HepG2 (cell line): Measurements from ENCODE around the gene APOBEC3C. TPM values are rescaled to one million over a fixed set of nuclear protein-coding genes. Genes with fewer than 3 reads are reported as not detected.

Experiments
- ATAC-seq: fragments of 200-7000 bp; cut with Tn5 transposase; 3 replicates; pipeline ENCODE4 v1.9.1; 2020; ENCODE audit warnings: mild to moderate bottlenecking, moderate library complexity
- BruUV-seq: library from RNA; stranded (reverse); fragments of 400-500 nt; replicated peaks from 2 replicates; lab custom pipeline; 2021; lab: Mats Ljungman, UMichigan
- CTCF ChIA-PET: fragments of 300-600 bp; formaldehyde crosslinking; extraction: SDS; loops from one replicate; lab custom pipeline; 2021; ENCODE audit warnings: low total read pairs, inconsistent platforms, low intra/inter-chr PET ratio; lab: Yijun Ruan, JAX
- POLR2A ChIA-PET: fragments of 350-600 bp; sonication (Branson Sonifier 250); formaldehyde crosslinking; loops from one replicate; lab custom pipeline; 2020; ENCODE audit warnings: antibody characterized with exemption, inconsistent platforms; lab: Yijun Ruan, JAX
- DNase-seq: peaks from one replicate; pipeline ENCODE4 v3.0.0-alpha.2; 2015; ENCODE audit warnings: low spot score
- FAIRE-seq: peaks from 3 replicates; lab custom pipeline; 2011; peaks lifted over from hg19 to GRCh38; lab: Jason Lieb, UNC
- H2AFZ ChIP-seq: one replicate; pipeline ENCODE4 v1.6.1; 2011; ENCODE audit warnings: low read length, inconsistent platforms
- H3K27ac ChIP-seq: fragments of 300-600 bp; 3 replicates; pipeline ENCODE4 v1.8.0; 2011; ENCODE audit warnings: mixed run types, mild to moderate bottlenecking, mixed read lengths, low read length, inconsistent platforms; ENCODE audit not compliant: insufficient read depth; ENCODE audit errors: extremely low read length
- H3K27me3 ChIP-seq, 2 experiments: fragments of 200-600 bp in 1 of 2; 2 replicates in 1 of 2; 3 replicates in 1 of 2; pipeline versions ENCODE4 v1.6.0 to v1.8.0; 2011; ENCODE audit warnings: low read length in 2 of 2, mild to moderate bottlenecking in 2 of 2, moderate library complexity in 2 of 2, inconsistent platforms in 1 of 2; ENCODE audit not compliant: insufficient read depth in 2 of 2, control insufficient read depth in 1 of 2
- H3K36me3 ChIP-seq, 2 experiments: fragments of 200-600 bp in 1 of 2; replicated peaks in 1 of 2; 2 replicates in 1 of 2; 3 replicates in 1 of 2; pipeline versions ENCODE4 v1.5.1 to v1.8.0; 2011; ENCODE audit warnings: low read length in 2 of 2, inconsistent platforms in 1 of 2; ENCODE audit not compliant: insufficient read depth in 2 of 2, control insufficient read depth in 1 of 2
- H3K4me1 ChIP-seq: 2 replicates; pipeline ENCODE4 v1.5.1; 2012; ENCODE audit warnings: low read length, inconsistent platforms; ENCODE audit not compliant: insufficient read depth
- H3K4me2 ChIP-seq: 2 replicates; pipeline ENCODE4 v1.6.0; 2011; ENCODE audit warnings: low read depth, low read length, inconsistent platforms
- H3K4me3 ChIP-seq, 3 experiments: fragments of 200-600 bp in 1 of 3; sonication (generic), shearing (Covaris generic) in 1 of 3; replicated peaks in 1 of 3; 2 replicates each; pipeline ENCODE4 v1.5.1; 2011 to 2016; ENCODE audit warnings: low read length in 3 of 3, inconsistent platforms in 2 of 3, low read depth in 2 of 3, mild to moderate bottlenecking in 2 of 3, control low read depth in 1 of 3, mixed read lengths in 1 of 3; ENCODE audit not compliant: insufficient read depth in 1 of 3
- H3K79me2 ChIP-seq: one replicate; pipeline ENCODE4 v1.6.1; 2011; ENCODE audit warnings: low read length, inconsistent platforms; ENCODE audit not compliant: insufficient read depth
- H3K9ac ChIP-seq: 2 replicates; pipeline ENCODE4 v1.6.0; 2011; ENCODE audit warnings: mild to moderate bottlenecking, low read depth, low read length, inconsistent platforms; ENCODE audit not compliant: insufficient read depth
- H3K9me3 ChIP-seq: 2 replicates; pipeline ENCODE4 v1.5.1; 2012; ENCODE audit warnings: mild to moderate bottlenecking, low read length
- H4K20me1 ChIP-seq: 2 replicates; pipeline ENCODE4 v1.6.0; 2011; ENCODE audit warnings: inconsistent platforms, mild to moderate bottlenecking, low read length, moderate library complexity; ENCODE audit not compliant: insufficient read depth
- EP300 ChIP-seq, 3 experiments: sonication (generic) in 1 of 3; formaldehyde crosslinking in 1 of 3; IDR thresholded peaks; 2 replicates each; pipeline versions ENCODE4 v1.5.1 to v1.6.1; 2011 to 2020; ENCODE audit warnings: low read depth in 2 of 3, low read length in 2 of 3, borderline replicate concordance in 1 of 3, improper control_type of control experiment in 1 of 3, mild to moderate bottlenecking in 1 of 3, missing genetic modification reagents in 1 of 3, moderate library complexity in 1 of 3
- HES4 ChIP-seq: sonication (generic); formaldehyde crosslinking; IDR thresholded peaks from 2 replicates; pipeline ENCODE4 v1.9.0; 2021; ENCODE audit warnings: mild to moderate bottlenecking, missing genetic modification reagents, borderline replicate concordance
- JARID2 ChIP-seq: sonication (generic); formaldehyde crosslinking; IDR thresholded peaks from 2 replicates; pipeline ENCODE4 v1.8.1; 2023; ENCODE audit warnings: missing genetic modification reagents, inconsistent platforms; ENCODE audit not compliant: insufficient replicate concordance
- KLF9 ChIP-seq: IDR thresholded peaks from 2 replicates; pipeline ENCODE4 v1.6.1; 2016; ENCODE audit warnings: low read depth
- RFX5 ChIP-seq: IDR thresholded peaks from 2 replicates; pipeline ENCODE4 v1.6.1; 2011; ENCODE audit warnings: low read depth, low read length, improper control_type of control experiment
- SMARCE1 ChIP-seq: fragments of 450-650 bp; IDR thresholded peaks from 2 replicates; pipeline ENCODE4 v1.6.1; 2017; ENCODE audit warnings: borderline replicate concordance
- ZNF121 ChIP-seq: sonication (generic); formaldehyde crosslinking; IDR thresholded peaks from 2 replicates; pipeline ENCODE4 v1.5.0; 2020; ENCODE audit warnings: mild to moderate bottlenecking, missing genetic modification reagents
- ZNF207 ChIP-seq: fragments of 450-650 bp; IDR thresholded peaks from 2 replicates; pipeline ENCODE4 v1.6.1; 2016; ENCODE audit warnings: antibody characterized with exemption, borderline replicate concordance
- ZNF703 ChIP-seq: sonication (generic); formaldehyde crosslinking; IDR thresholded peaks from 2 replicates; pipeline ENCODE4 v1.5.1; 2020; ENCODE audit warnings: missing genetic modification reagents, mild to moderate bottlenecking, moderate library complexity, borderline replicate concordance
- ZNF841 ChIP-seq: sonication (generic); formaldehyde crosslinking; IDR thresholded peaks from 2 replicates; pipeline ENCODE4 v1.8.1; 2023; ENCODE audit warnings: missing genetic modification reagents, borderline replicate concordance
- WGBS: methylation state at CpG from one replicate; pipeline ENCODE4 v1.1.6; 2017; ENCODE audit warnings: low lambda C conversion rate; 5-methylcytosine and 5-hydroxymethylcytosine counted together
- in situ Hi-C: cut with HindIII; loops from 2 replicates; pipeline ENCODE4 v1.10.0; 2017; ENCODE audit warnings: low pct_unique_long_range_greater_than_20kb; ENCODE audit not compliant: extremely low pct_ligation_motif_present
- intact Hi-C: fragments of 100-400 bp; cut with micrococcal nuclease; formaldehyde crosslinking; loops from one replicate; pipeline ENCODE4 v1.10.0; 2022; ENCODE audit not compliant: unreplicated experiment
- polyA plus RNA-seq, 8 experiments: library from polyadenylated mRNA; depleted of rRNA in 3 of 8; stranded (reverse) in 7 of 8; unstranded in 1 of 8; fragments of >200 nt; fragmentation: Illumina TruSeq in 4 of 8; extraction: Trizol in 4 of 8; gene quantifications; 2 replicates each; pipeline versions ENCODE4 v1.2.1 to v1.2.3, GENCODE V29; 2011 to 2016; ENCODE audit warnings: low read depth in 4 of 8, missing spikeins in 1 of 8, mixed read lengths in 1 of 8; ENCODE audit not compliant: insufficient read depth in 1 of 8
- total RNA-seq, 5 experiments: library from RNA; depleted of rRNA; stranded (reverse); fragments of >200 nt; fragmentation: Illumina TruSeq; extraction: Trizol; gene quantifications; 2 replicates each; pipeline ENCODE4 v1.2.3, GENCODE V29; 2016; ENCODE audit warnings: low read depth in 1 of 5
- TF ChIP-seq, protein P1 (sequence below): IDR thresholded peaks from 2 replicates; pipeline ENCODE4 v1.6.1; 2016
- TF ChIP-seq, protein P2 (sequence below): sonication (generic); formaldehyde crosslinking; IDR thresholded peaks from 2 replicates; pipeline ENCODE4 v1.5.0; 2020; ENCODE audit warnings: mild to moderate bottlenecking, missing genetic modification reagents, borderline replicate concordance
- TF ChIP-seq, protein P3 (sequence below): sonication (generic); formaldehyde crosslinking; IDR thresholded peaks from 2 replicates; pipeline ENCODE4 v1.4.0; 2020; ENCODE audit warnings: missing genetic modification reagents

The APOBEC3C gene
- total and polyA plus RNA-seq, 2 of the 13 experiments (the other 11 are each of a cell fraction or from before 2014, with no cell fraction given): 8.9 to 27.6 TPM

DNA sequence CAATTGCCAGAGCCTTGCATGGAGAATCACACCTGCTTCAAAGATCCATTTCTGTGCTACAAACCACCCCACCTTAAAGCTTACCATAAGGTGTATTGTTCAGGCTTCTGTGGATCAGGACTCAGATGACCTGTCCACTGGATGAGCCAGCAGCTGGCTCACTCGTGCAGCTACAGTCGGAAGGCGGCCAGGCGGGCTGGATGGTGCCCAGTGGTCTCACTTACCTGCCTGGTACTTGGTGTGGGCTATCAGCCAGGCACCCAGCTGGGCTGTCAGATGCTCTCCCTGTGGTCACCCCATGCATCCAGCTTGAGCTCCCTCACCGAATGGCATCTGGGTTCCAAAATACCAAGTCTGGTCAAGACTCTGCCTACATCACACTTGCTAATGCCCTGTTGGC, 42.9 kb upstream of the APOBEC3C start (continued):
- TF ChIP-seq HES4: no peak
- TF ChIP-seq, protein P1, sequence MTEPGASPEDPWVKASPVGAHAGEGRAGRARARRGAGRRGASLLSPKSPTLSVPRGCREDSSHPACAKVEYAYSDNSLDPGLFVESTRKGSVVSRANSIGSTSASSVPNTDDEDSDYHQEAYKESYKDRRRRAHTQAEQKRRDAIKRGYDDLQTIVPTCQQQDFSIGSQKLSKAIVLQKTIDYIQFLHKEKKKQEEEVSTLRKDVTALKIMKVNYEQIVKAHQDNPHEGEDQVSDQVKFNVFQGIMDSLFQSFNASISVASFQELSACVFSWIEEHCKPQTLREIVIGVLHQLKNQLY (CRISPR knock-in tag): no peak

DNA sequence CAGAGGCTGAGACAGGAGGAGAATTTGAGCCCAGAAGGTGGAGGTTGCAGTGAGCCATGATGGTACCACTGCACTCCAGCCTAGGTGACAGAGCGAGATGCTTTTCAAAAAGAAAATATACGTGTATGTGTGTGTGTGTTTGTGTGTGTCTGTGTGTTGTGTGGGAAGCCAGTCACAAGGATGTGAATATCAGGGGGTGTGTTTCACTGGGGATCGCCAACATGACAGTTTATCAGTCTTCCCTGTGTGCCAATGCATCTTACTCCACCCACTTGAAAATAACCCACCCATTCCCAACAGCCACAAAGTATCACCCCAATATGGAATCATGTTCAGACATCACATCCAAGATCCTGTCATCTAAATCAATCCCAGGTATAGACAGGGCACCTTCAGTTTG, 42.3 kb upstream of the APOBEC3C start:
- H2AFZ ChIP-seq: no peak overlapping the region
- ChIA-PET POLR2A (no interaction called here), CTCF (interaction anchor here (3.0 kb wide), 1 partner anchor 31 kb away, joined by 16 read pairs; no protein-coding TSS in a partner anchor)
- H3K27ac ChIP-seq: no peak overlapping the region
- no peaks in the 10 kb centered on the region for H3K4me1 ChIP-seq
- H3K9me3 ChIP-seq: no peaks in the 10 kb centered on the region
- H3K9ac ChIP-seq: no peak overlapping the region
- peaks cover 5 to 19% of the 10 kb centered on the region in 2 experiments; a peak in 4 of 5 replicates for H3K27me3 ChIP-seq
- FAIRE-seq (no peak), DNase-seq (no peak), ATAC-seq (no peak)
- H4K20me1 ChIP-seq: no peaks in the 10 kb centered on the region; the same call in 1 of the 2 replicates
- WGBS: 52% methylated on average over 3 of the region's 3 CpGs
- no peaks in the 10 kb centered on the region for H3K36me3 ChIP-seq
- no peak for TF ChIP-seq ZNF121 (CRISPR knock-in tag)
- no peak for TF ChIP-seq ZNF207
- TF ChIP-seq, protein P2, sequence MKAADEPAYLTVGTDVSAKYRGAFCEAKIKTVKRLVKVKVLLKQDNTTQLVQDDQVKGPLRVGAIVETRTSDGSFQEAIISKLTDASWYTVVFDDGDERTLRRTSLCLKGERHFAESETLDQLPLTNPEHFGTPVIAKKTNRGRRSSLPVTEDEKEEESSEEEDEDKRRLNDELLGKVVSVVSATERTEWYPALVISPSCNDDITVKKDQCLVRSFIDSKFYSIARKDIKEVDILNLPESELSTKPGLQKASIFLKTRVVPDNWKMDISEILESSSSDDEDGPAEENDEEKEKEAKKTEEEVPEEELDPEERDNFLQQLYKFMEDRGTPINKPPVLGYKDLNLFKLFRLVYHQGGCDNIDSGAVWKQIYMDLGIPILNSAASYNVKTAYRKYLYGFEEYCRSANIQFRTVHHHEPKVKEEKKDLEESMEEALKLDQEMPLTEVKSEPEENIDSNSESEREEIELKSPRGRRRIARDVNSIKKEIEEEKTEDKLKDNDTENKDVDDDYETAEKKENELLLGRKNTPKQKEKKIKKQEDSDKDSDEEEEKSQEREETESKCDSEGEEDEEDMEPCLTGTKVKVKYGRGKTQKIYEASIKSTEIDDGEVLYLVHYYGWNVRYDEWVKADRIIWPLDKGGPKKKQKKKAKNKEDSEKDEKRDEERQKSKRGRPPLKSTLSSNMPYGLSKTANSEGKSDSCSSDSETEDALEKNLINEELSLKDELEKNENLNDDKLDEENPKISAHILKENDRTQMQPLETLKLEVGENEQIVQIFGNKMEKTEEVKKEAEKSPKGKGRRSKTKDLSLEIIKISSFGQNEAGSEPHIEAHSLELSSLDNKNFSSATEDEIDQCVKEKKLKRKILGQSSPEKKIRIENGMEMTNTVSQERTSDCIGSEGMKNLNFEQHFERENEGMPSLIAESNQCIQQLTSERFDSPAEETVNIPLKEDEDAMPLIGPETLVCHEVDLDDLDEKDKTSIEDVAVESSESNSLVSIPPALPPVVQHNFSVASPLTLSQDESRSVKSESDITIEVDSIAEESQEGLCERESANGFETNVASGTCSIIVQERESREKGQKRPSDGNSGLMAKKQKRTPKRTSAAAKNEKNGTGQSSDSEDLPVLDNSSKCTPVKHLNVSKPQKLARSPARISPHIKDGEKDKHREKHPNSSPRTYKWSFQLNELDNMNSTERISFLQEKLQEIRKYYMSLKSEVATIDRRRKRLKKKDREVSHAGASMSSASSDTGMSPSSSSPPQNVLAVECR (CRISPR knock-in tag): no peak
- TF ChIP-seq ZNF703 (CRISPR knock-in tag): no peak
- no peak for TF ChIP-seq ZNF841
- no peak for TF ChIP-seq RFX5
- TF ChIP-seq SMARCE1: no peak
- TF ChIP-seq JARID2 (CRISPR knock-in tag): no peak
- TF ChIP-seq, protein P3, sequence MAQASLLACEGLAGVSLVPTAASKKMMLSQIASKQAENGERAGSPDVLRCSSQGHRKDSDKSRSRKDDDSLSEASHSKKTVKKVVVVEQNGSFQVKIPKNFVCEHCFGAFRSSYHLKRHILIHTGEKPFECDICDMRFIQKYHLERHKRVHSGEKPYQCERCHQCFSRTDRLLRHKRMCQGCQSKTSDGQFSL (CRISPR knock-in tag): no peak
- no peak for TF ChIP-seq EP300 (IDR thresholded peaks at IDR 0.05; ENCODE audit: low read depth in 2 of 2, low read length in 2 of 2)
- TF ChIP-seq EP300 (CRISPR knock-in tag; IDR thresholded peaks at IDR 0.05; ENCODE audit: borderline replicate concordance): no peak
- TF ChIP-seq KLF9: no peak
- H3K79me2 ChIP-seq: no peaks in the 10 kb centered on the region
- intact Hi-C loops (loop anchor here (2.0 to 5.0 kb wide), 2 partner anchors 31 to 49 kb away; no protein-coding TSS in a partner anchor), in situ Hi-C loops (no loop called here)
- no TSS peak for BruUV-seq
- no peak overlapping the region for H3K4me2 ChIP-seq
- no peak overlapping the region for H3K4me3 ChIP-seq
